K562 (cell line): ENCODE results near the gene SEC61A1. TPM values are rescaled to one million over a fixed set of nuclear protein-coding genes. Genes with fewer than 3 reads are reported as not detected.

ENCODE experiments used
- ATAC-seq: fragments of 200-7000 bp; cut with Tn5 transposase; 3 replicates; pipeline ENCODE4 v1.9.1; 2020; ENCODE audit warnings: moderate library complexity
- BruUV-seq: library from RNA; stranded (reverse); fragments of 400-500 nt; replicated peaks from 2 replicates; lab custom pipeline; 2021; lab: Mats Ljungman, UMichigan
- CTCF ChIA-PET: fragments of 300-600 bp; formaldehyde crosslinking; extraction: SDS; loops from one replicate; lab custom pipeline; 2021; ENCODE audit warnings: low intra/inter-chr PET ratio; lab: Yijun Ruan, JAX
- POLR2A ChIA-PET: fragments of 300-600, 350-650 bp; sonication (Branson Sonifier 250); formaldehyde crosslinking; extraction: SDS; loops from one replicate; lab custom pipeline; 2021; ENCODE audit warnings: antibody characterized with exemption, inconsistent platforms; lab: Yijun Ruan, JAX
- DNase-seq, 4 experiments: peaks; one replicate each; pipeline versions ENCODE4 v3.0.0 to v3.0.0-alpha.2; 2011 to 2018; ENCODE audit warnings: low spot score in 3 of 4, mixed read lengths in 3 of 4; ENCODE audit errors: extremely low read depth in 1 of 4
- FAIRE-seq: peaks from 2 replicates; lab custom pipeline; 2011; peaks lifted over from hg19 to GRCh38; lab: Jason Lieb, UNC
- H2AFZ ChIP-seq: 2 replicates; pipeline ENCODE4 v1.6.0; 2011; ENCODE audit warnings: low read depth, low read length, control low read depth, inconsistent platforms
- H3K27ac ChIP-seq: fragments of 200-600 bp; 3 replicates; pipeline ENCODE4 v1.8.0; 2011; ENCODE audit warnings: low read depth, mild to moderate bottlenecking, control low read depth, inconsistent platforms, low read length, moderate library complexity, mixed read lengths; ENCODE audit errors: extremely low read depth
- H3K27me3 ChIP-seq, 2 experiments: fragments of 300-600 bp in 1 of 2; 2 replicates in 1 of 2; 3 replicates in 1 of 2; pipeline versions ENCODE4 v1.6.0 to v1.8.0; 2011; ENCODE audit warnings: inconsistent platforms in 2 of 2, low read length in 2 of 2, mild to moderate bottlenecking in 1 of 2, mixed read lengths in 1 of 2, moderate library complexity in 1 of 2; ENCODE audit not compliant: control insufficient read depth in 2 of 2, insufficient read depth in 2 of 2
- H3K36me3 ChIP-seq: fragments of 300-600 bp; 3 replicates; pipeline ENCODE4 v1.8.0; 2011; ENCODE audit warnings: mild to moderate bottlenecking, low read length, inconsistent platforms; ENCODE audit not compliant: control insufficient read depth, insufficient read depth
- H3K4me1 ChIP-seq, 2 experiments: fragments of 200-600 bp in 1 of 2; replicated peaks in 1 of 2; 2 replicates in 1 of 2; 3 replicates in 1 of 2; pipeline versions ENCODE4 v1.5.1 to v1.8.0; 2011; ENCODE audit warnings: inconsistent platforms in 2 of 2, low read length in 2 of 2, mild to moderate bottlenecking in 1 of 2, mixed read lengths in 1 of 2, moderate library complexity in 1 of 2; ENCODE audit not compliant: control insufficient read depth in 2 of 2, insufficient read depth in 2 of 2
- H3K4me2 ChIP-seq: 2 replicates; pipeline ENCODE4 v1.6.1; 2011; ENCODE audit warnings: low read length, control low read depth, inconsistent platforms, mixed read lengths; ENCODE audit not compliant: insufficient read depth
- H3K4me3 ChIP-seq: fragments of 200-600 bp; sonication (generic), shearing (Covaris generic); 2 replicates; pipeline ENCODE4 v1.5.1; 2016; ENCODE audit warnings: control low read depth, inconsistent platforms
- H3K79me2 ChIP-seq: fragments of 200-600 bp; 3 replicates; pipeline ENCODE4 v1.8.0; 2011; ENCODE audit warnings: low read length, inconsistent platforms; ENCODE audit not compliant: control insufficient read depth, insufficient read depth
- H3K9ac ChIP-seq, 2 experiments: 2 replicates each; pipeline versions ENCODE4 v1.6.0 to v1.6.1; 2011; ENCODE audit warnings: low read depth in 2 of 2, low read length in 2 of 2, control low read depth in 1 of 2, inconsistent platforms in 1 of 2, mild to moderate bottlenecking in 1 of 2, mixed read lengths in 1 of 2; ENCODE audit not compliant: insufficient read depth in 1 of 2
- H3K9me1 ChIP-seq: one replicate; pipeline ENCODE4 v1.6.0; 2011; ENCODE audit warnings: inconsistent platforms, mild to moderate bottlenecking, low read length, moderate library complexity; ENCODE audit not compliant: control insufficient read depth, insufficient read depth
- H3K9me3 ChIP-seq: replicated peaks from 2 replicates; pipeline ENCODE4 v1.5.1; 2011; ENCODE audit warnings: low read depth, low read length, inconsistent platforms; ENCODE audit not compliant: control insufficient read depth, insufficient read depth
- H4K20me1 ChIP-seq: replicated peaks from 2 replicates; pipeline ENCODE4 v1.6.1; 2011; ENCODE audit warnings: low read length, inconsistent platforms, mixed read lengths; ENCODE audit not compliant: control insufficient read depth, insufficient read depth
- CUX1 ChIP-seq: fragments of 200-800 bp; sonication (Bioruptor generic); IDR thresholded peaks from 2 replicates; pipeline ENCODE4 v1.6.1; 2016; ENCODE audit warnings: missing genetic modification characterization, missing compliant biosample characterization
- E4F1 ChIP-seq: fragments of 250-450 bp; sonication (Bioruptor Pico); IDR thresholded peaks from 2 replicates; pipeline ENCODE4 v1.5.0; 2021; ENCODE audit warnings: mild to moderate bottlenecking, borderline replicate concordance
- IRF1 ChIP-seq: sonication (generic); formaldehyde crosslinking; IDR thresholded peaks from 2 replicates; pipeline ENCODE4 v1.8.0; 2022; ENCODE audit warnings: missing genetic modification reagents, mild to moderate bottlenecking, borderline replicate concordance
- KAT2B ChIP-seq: IDR thresholded peaks from one replicate; pipeline ENCODE4 v1.6.1; 2012; ENCODE audit warnings: low read depth, mild to moderate bottlenecking, control low read depth, inconsistent platforms, low read length, moderate library complexity
- KLF10 ChIP-seq: fragments of 250-450 bp; sonication (Bioruptor Pico); IDR thresholded peaks from 2 replicates; pipeline ENCODE4 v1.6.1; 2021; ENCODE audit warnings: matching md5 sums
- MCM5 ChIP-seq: fragments of 450-650 bp; IDR thresholded peaks from 2 replicates; pipeline ENCODE4 v1.6.1; 2016; ENCODE audit warnings: low read depth
- POLR2A ChIP-seq: fragments of 450-650 bp; conservative IDR thresholded peaks from 2 replicates; pipeline ENCODE4 v1.6.1; 2016
- SMAD2 ChIP-seq: fragments of 150-350 bp; IDR thresholded peaks from 2 replicates; pipeline ENCODE4 v1.6.1; 2014; ENCODE audit warnings: low read depth, mild to moderate bottlenecking, low read length
- YY1 ChIP-seq, 3 experiments: IDR thresholded peaks; 2 replicates each; pipeline ENCODE4 v1.6.1; 2011; ENCODE audit warnings: low read length in 2 of 3, mild to moderate bottlenecking in 2 of 3, moderate library complexity in 2 of 3, borderline replicate concordance in 1 of 3, control low read depth in 1 of 3, low read depth in 1 of 3; ENCODE audit not compliant: insufficient read depth in 3 of 3, insufficient replicate concordance in 2 of 3, control insufficient read depth in 1 of 3, insufficient read length in 1 of 3; ENCODE audit errors: extremely low read depth in 1 of 3
- ZNF224 ChIP-seq: sonication (generic); formaldehyde crosslinking; IDR thresholded peaks from 2 replicates; pipeline ENCODE4 v1.8.0; 2022; ENCODE audit warnings: mild to moderate bottlenecking, missing genetic modification reagents
- WGBS: fragments of 100-300 bp; shearing (Covaris generic); methylation state at CpG from one replicate; pipeline ENCODE4 v1.1.6; 2016; ENCODE audit warnings: low coverage, mixed read lengths; ENCODE audit not compliant: insufficient coverage; ENCODE audit errors: missing lambda C conversion rate; 5-methylcytosine and 5-hydroxymethylcytosine counted together
- in situ Hi-C: fragments of 300-500 bp; cut with MboI; formaldehyde crosslinking; loops from 4 replicates; pipeline ENCODE4 v1.15.0; 2018; ENCODE audit warnings: inconsistent platforms, mixed read lengths
- intact Hi-C: fragments of 100-400 bp; cut with micrococcal nuclease; formaldehyde crosslinking; loops from 2 replicates; pipeline ENCODE4 v1.14.2; 2022
- polyA plus RNA-seq, 8 experiments: library from polyadenylated mRNA; depleted of rRNA in 4 of 8; stranded (reverse) in 5 of 8; unstranded in 3 of 8; fragments of >200 nt; fragmentation: Nextera tagmentation in 2 of 8; fragmentation: Illumina TruSeq in 1 of 8; extraction: Ambion mirVana in 2 of 8; extraction: Trizol in 1 of 8; gene quantifications; 2 replicates each; pipeline versions ENCODE4 v1.2.1 to v1.2.3, GENCODE V29; 2011 to 2014; ENCODE audit warnings: inconsistent platforms in 1 of 8, missing spikeins in 1 of 8
- total RNA-seq, 7 experiments: library from RNA; depleted of rRNA in 6 of 7; stranded (reverse); fragments of >200 nt in 6 of 7; fragmentation: Illumina TruSeq in 2 of 7; extraction: Trizol in 2 of 7; gene quantifications; 2 replicates each; pipeline versions ENCODE4 v1.2.1 to v1.2.3, GENCODE V29; 2011 to 2021; ENCODE audit warnings: low replicate concordance in 1 of 7
- TF ChIP-seq, protein P1 (sequence below): fragments of 450-650 bp; IDR thresholded peaks from 2 replicates; pipeline ENCODE4 v1.6.1; 2016; ENCODE audit warnings: low read depth, mild to moderate bottlenecking, moderate library complexity

SEC61A1 gene
- total and polyA plus RNA-seq, 9 of the 15 experiments (the other 6 are each of a cell fraction or from before 2014, with no cell fraction given) = 1.9 to 140 (median 79.1) TPM

GRCh38 chr3:128100638-128101037 is 48.4 kb downstream of the SEC61A1 start:
- Histone ChIP-seq H3K4me3 (no peak overlapping the region), H3K9me3 (no peaks in the 10 kb centered on the region), H3K27ac (no peak overlapping the region), H3K27me3 (no peaks in the 10 kb centered on the region), H3K4me2 (no peak overlapping the region), H3K9ac (no peak overlapping the region), H3K79me2 (no peaks in the 10 kb centered on the region; the same call in 2 of the 3 replicates), H3K4me1 (no peaks in the 10 kb centered on the region; a peak in 1 of 5 replicates), H3K9me1 (no peaks in the 10 kb centered on the region), H3K36me3 (peaks cover 95% of the 10 kb centered on the region), H2AFZ (no peak overlapping the region), H4K20me1 (no peaks in the 10 kb centered on the region)
- no peak for DNase-seq
- 100% methylated on average over 1 of the region's 2 CpGs for WGBS
- ChIA-PET CTCF (no interaction called here), POLR2A (interaction anchor here (0.7 to 1.2 kb wide), 2 partner anchors 9 to 267 kb away, joined by 3 to 4 read pairs; no protein-coding TSS in a partner anchor)
- no peak for ATAC-seq
- BruUV-seq = no TSS peak
- intact Hi-C loops = no loop called here
- in situ Hi-C loops = no loop called here
- no peak for FAIRE-seq
- TF ChIP-seq SMAD2 (no peak), POLR2A (no peak), E4F1 (CRISPR knock-in tag) (no peak), IRF1 (CRISPR knock-in tag) (no peak), KLF10 (CRISPR knock-in tag) (no peak), ZNF224 (CRISPR knock-in tag) (no peak), CUX1 (CRISPR knock-in tag) (no peak), KAT2B (no peak), YY1 (IDR thresholded peaks at IDR 0.05; ENCODE audit: borderline replicate concordance in 1 of 3, control insufficient read depth in 1 of 3, extremely low read depth in 1 of 3, insufficient read depth in 3 of 3, insufficient read length in 1 of 3, insufficient replicate concordance in 2 of 3, low read depth in 1 of 3, low read length in 2 of 3) (no peak), MCM5 (no peak)
- TF ChIP-seq, protein P1, sequence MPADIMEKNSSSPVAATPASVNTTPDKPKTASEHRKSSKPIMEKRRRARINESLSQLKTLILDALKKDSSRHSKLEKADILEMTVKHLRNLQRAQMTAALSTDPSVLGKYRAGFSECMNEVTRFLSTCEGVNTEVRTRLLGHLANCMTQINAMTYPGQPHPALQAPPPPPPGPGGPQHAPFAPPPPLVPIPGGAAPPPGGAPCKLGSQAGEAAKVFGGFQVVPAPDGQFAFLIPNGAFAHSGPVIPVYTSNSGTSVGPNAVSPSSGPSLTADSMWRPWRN = no peak
